SK-N-MC (cell line): Measurements from ENCODE around the gene TAF6.

ENCODE experiments used
- DNase-seq: peaks from one replicate; pipeline ENCODE4 v3.0.0-alpha.2; 2011; ENCODE audit warnings: low read depth, low spot score
- H3K27ac ChIP-seq: fragments of 200-600 bp; sonication (generic); 2 replicates; pipeline ENCODE4 v1.5.1; 2016; ENCODE audit warnings: mixed run types
- H3K36me3 ChIP-seq: fragments of 200-600 bp; sonication (generic); 2 replicates; pipeline ENCODE4 v1.6.1; 2017; ENCODE audit warnings: antibody characterized with exemption, low read length, mixed read lengths; ENCODE audit not compliant: insufficient read depth
- H3K4me3 ChIP-seq: fragments of 200-600 bp; sonication (generic); 2 replicates; pipeline ENCODE4 v1.5.1; 2016
- H3K9ac ChIP-seq: fragments of 200-600 bp; sonication (generic); 2 replicates; pipeline ENCODE4 v1.8.0; 2017; ENCODE audit warnings: mixed run types, mixed read lengths; ENCODE audit not compliant: insufficient read length
- H3K9me3 ChIP-seq: fragments of 200-600 bp; sonication (generic); 2 replicates; pipeline ENCODE4 v1.6.1; 2017; ENCODE audit warnings: low read depth, mild to moderate bottlenecking, antibody characterized with exemption, low read length, moderate library complexity, mixed read lengths
- EZH2 ChIP-seq: fragments of 200-600 bp; sonication (generic); IDR thresholded peaks from one replicate; pipeline ENCODE4 v1.6.1; 2017; ENCODE audit warnings: antibody characterized with exemption
- FOXP2 ChIP-seq: optimal IDR thresholded peaks from 2 replicates; pipeline ENCODE3; 2011; ENCODE audit warnings: mild to moderate bottlenecking, moderate library complexity; ENCODE audit not compliant: insufficient read depth; ENCODE audit errors: extremely low read length, control extremely low read depth
- POLR2AphosphoS5 ChIP-seq: IDR thresholded peaks from 2 replicates; pipeline ENCODE4 v1.6.1; 2012; ENCODE audit warnings: mild to moderate bottlenecking, low read depth, low read length, borderline replicate concordance

TAF6 gene

DNA sequence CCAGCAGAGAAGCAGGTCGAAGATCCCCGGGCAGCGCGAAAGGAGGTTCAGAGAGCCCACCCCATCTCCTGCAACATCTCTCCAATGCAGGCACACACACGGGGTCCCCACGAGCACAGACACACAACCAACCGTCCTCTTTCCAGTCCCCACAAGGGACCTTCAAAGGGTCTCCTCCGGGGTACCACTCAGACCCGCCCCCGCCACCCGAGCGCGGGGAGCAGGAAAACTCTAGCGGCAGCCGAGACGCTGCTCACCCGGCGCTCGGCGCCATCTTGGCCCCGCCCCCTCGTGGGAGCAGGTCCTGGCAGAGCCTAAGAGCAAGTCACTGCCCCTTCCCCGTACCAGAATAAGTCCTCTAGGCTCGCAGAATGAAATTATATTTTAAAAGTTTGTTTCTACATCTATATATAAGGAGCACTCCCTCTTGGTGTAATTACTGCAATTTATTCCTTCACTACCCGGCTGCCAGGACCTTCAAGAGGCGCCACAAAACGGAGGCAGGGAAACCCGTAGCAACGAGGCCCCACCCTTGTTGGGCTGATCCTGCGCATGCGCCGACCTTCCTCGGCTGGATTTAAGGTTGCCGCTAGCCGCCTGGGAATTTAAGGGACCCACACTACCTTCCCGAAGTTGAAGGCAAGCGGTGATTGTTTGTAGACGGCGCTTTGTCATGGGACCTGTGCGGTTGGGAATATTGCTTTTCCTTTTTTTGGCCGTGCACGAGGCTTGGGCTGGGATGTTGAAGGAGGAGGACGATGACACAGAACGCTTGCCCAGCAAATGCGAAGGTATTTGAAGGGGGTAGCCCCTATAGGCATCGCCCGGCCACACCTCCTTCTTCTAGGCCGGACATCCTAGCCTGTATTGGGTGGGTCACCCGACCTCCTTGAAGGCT, at the start of gene TAF6, which contains the start of gene CNPY4:
TSS of gene TAF6 (minus strand) at position 287 of the 898 bp plus-strand sequence. CDS start 5,149 bp downstream, outside the sequence.
TSS of gene CNPY4 (plus strand) at position 563 of the 898 bp plus-strand sequence. CDS start at position 674, 111 bp downstream.
- peak; percentile 92 for DNase-seq
- Histone ChIP-seq H3K9ac (peak within 1 kb of the TSS; percentile 78), H3K36me3 (peaks cover 2% of the 10 kb centered on the region; the same call in 1 of the 2 replicates), H3K27ac (peak within 1 kb of the TSS; percentile 90), H3K4me3 (peak within 1 kb of the TSS; percentile 97), H3K9me3 (no peaks in the 10 kb centered on the region)
- TF ChIP-seq POLR2AphosphoS5 (peak; percentile 85), FOXP2 (no peak)

DNA sequence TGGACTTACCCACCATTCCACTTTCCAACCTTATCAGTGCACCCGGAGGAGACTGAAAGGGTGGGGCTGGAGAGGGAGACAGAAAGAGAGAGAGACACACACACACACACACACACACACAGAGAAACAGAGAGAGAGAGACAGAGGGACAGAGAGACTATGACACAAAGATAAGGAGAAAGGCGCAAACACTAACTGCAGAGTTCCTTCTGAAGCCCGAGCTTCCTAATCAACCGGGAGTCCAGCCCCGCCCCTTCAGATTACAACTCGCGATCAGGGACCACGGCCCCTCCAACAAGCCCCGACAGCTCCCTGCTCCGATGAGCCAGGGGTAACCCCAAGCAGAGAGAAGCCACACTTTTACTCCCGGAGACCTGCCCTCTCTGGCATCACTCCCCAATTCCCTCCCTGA, 48.8 kb upstream of the TAF6 start:
- H3K4me3 ChIP-seq: peak overlapping the region; percentile 65
- H3K9ac ChIP-seq: peak overlapping the region; percentile 34
- H3K36me3 ChIP-seq: no peaks in the 10 kb centered on the region
- H3K27ac ChIP-seq: no peak overlapping the region
- TF ChIP-seq FOXP2 (no peak), EZH2 (no peak), POLR2AphosphoS5 (no peak)
- no peaks in the 10 kb centered on the region for H3K9me3 ChIP-seq
- no peak for DNase-seq

DNA sequence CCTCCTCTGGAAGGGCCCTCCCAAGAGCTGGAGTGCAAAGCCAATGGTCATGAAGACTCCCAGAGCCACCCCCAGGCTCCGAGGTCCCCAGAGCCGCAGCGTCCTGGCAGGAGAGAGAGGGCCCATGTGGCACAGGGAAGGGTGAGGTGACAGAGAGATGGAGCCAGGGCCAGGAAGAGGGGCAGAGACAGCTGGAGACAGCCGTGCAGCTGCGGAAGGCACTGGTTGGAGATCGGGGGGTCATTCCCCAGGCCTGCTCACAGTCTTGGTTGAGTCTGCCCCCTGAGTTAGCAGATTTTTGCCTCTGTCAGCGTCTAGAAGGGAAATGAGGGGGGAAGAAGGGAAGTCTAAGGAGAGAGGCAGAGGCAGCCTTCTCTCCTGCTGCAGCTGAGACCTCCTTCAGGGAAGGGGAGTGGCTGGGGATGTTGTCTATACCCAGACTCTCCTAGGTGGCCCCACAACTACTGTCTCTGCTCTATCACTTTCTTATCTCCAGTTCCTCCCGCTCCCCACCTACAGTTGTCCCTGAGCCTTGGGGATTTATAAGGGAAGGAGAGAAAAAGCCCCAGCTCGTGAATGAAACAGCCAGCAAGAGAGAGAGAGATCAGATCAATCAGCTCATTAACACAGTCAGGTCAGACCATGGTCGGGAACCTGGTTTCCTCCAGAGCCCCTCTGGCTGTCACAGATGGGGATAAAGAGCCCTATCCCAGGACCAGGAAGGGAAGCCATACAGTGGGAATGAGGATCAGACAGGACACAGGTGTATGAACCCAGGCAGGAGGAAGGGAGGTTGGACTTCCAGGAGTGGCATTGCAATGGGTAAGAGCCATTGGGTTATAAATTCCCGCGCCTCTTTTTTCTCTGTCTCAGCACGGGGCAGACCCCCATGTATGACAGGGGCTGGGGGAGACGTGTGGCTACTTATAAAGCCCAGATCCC, 48.1 kb upstream of the TAF6 start:
- Histone ChIP-seq H3K4me3 (peak overlapping the region; percentile 65), H3K36me3 (no peaks in the 10 kb centered on the region), H3K9ac (peak overlapping the region; percentile 34), H3K27ac (no peak overlapping the region; the same call in 1 of the 2 replicates), H3K9me3 (no peaks in the 10 kb centered on the region)
- TF ChIP-seq POLR2AphosphoS5: peak; percentile 18; the same call in 1 of the 2 replicates
- no peak for TF ChIP-seq EZH2
- DNase-seq: no peak

DNA sequence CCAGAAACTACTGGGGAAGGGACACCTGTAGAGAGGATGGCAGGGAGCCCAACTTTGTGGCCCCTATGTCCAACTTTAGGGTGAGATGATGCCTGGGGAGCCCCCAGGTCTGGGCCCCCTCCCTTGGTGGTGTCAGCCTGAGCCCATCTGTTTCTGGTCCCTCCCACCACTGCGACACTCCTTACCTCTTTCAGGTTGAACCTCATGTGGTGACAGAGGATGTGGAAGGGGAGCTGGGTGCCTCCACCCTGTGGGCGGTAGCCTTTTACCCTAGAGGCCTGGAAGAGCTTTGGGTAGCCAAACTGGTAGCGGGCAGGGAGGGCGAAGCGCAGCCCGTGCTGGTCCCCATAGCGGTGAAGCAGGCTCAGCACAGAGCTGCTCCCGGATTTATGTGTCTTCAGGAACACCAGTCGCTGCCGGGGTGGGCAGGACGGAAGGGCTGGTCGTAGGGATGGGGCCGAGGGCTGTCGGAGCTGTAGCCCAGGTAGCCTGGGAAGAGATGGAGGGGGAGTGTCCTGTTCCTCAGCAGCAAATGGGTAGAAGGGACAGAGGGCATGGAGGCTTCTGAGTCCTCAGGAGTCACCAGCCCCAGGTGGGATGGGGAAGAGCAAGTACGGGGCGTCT, 47.3 kb upstream of the TAF6 start:
- Histone ChIP-seq H3K27ac (no peak overlapping the region), H3K9me3 (no peaks in the 10 kb centered on the region), H3K9ac (peak overlapping the region; percentile 32), H3K4me3 (no peak overlapping the region), H3K36me3 (no peaks in the 10 kb centered on the region)
- no peak for DNase-seq
- TF ChIP-seq POLR2AphosphoS5 (no peak), EZH2 (no peak), FOXP2 (no peak)

DNA sequence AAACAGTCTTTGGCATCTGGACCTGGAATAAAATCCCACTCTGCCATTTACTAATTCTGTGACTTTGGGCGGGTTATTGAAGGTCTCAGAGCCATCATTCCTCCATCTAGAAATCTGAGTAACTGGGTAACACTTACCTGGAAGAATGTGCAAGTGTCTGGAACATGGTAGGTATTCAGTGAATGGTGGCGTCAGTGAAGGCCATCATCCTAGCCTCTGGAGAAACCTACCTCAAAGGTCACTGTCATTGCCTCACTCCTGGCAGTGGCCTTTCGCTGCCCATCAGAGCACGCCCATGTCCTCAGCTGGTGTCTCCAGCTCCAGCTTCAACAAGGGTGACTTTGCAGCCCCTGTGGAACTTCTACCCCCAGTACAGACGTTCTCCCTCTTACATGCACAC, 44.7 kb upstream of the TAF6 start:
- no peak overlapping the region for H3K9ac ChIP-seq
- H3K9me3 ChIP-seq: no peaks in the 10 kb centered on the region
- no peak overlapping the region for H3K4me3 ChIP-seq
- no peaks in the 10 kb centered on the region for H3K36me3 ChIP-seq
- H3K27ac ChIP-seq: no peak overlapping the region
- no peak for TF ChIP-seq EZH2
- no peak for TF ChIP-seq POLR2AphosphoS5
- no peak for TF ChIP-seq FOXP2
- DNase-seq: no peak

DNA sequence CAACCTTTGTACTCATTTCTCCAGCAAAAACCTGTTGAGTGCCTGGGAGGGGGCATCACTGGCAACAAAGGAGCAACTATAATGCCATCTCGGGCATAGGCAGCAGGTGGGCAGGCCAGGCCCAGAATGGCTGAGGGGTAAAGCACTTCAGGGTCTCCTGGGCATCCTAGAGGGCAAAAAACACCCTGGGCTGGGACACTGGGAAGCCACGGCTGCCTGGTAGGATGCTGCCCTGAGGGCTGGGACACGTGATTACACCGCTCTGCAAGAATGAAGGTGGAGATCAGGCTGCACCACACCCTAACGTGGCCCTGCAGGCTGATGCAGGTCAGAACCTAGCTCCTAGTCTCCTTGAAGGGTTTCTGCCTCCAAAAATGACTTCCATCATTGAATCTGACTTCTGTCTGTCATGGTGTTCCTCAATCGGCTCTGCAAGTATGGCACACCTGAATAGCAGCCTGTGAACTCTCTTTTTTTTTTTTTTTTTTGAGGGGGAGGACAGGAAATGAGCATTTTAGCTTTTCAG, 43.9 kb upstream of the TAF6 start:
- no peak for DNase-seq
- no peak overlapping the region for H3K4me3 ChIP-seq
- no peak for TF ChIP-seq EZH2
- no peak for TF ChIP-seq POLR2AphosphoS5
- H3K27ac ChIP-seq: no peak overlapping the region
- no peak overlapping the region for H3K9ac ChIP-seq
- no peaks in the 10 kb centered on the region for H3K36me3 ChIP-seq
- no peaks in the 10 kb centered on the region for H3K9me3 ChIP-seq

DNA sequence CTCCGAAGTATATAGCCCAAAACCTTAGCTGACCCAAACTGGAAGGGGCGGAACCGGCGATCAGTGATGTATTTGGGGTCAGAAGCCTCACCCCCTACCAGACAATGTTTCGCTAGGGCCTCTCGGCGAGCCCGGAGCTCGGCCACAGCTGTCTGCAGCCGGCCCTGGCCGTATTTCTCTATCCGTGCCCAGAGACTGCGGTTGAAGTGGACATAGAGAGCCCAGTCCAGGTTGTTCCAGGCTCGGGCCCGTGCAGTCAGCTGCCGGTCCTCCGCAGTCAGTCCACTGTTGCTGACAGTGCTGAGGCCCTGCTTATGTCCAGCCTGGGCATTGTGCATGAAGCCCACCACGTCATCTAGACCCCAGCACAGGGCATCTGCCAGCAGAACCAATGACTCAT, 40.9 kb upstream of the TAF6 start:
- Histone ChIP-seq H3K27ac (no peak overlapping the region), H3K9ac (no peak overlapping the region), H3K36me3 (peaks cover 14% of the 10 kb centered on the region; the same call in 1 of the 2 replicates)

More for the DNA sequence above, 40.9 kb upstream of the TAF6 start:
- DNase-seq: no peak
- Histone ChIP-seq H3K4me3 (no peak overlapping the region), H3K9me3 (no peaks in the 10 kb centered on the region)
- TF ChIP-seq FOXP2 (no peak), EZH2 (no peak), POLR2AphosphoS5 (no peak)
